ENCODE data around the gene UBR1. TPM values are rescaled to one million over a fixed set of nuclear protein-coding genes. Genes with fewer than 3 reads are reported as not detected.
"Not testable (repeated sequence)": the region's sequence is repeated elsewhere in the genome, so short reads cannot be mapped to it uniquely, and the experiment has no call there.

Gene UBR1
- total RNA-seq, 1 experiment from 2014 or later = 30.8 TPM

DNA sequence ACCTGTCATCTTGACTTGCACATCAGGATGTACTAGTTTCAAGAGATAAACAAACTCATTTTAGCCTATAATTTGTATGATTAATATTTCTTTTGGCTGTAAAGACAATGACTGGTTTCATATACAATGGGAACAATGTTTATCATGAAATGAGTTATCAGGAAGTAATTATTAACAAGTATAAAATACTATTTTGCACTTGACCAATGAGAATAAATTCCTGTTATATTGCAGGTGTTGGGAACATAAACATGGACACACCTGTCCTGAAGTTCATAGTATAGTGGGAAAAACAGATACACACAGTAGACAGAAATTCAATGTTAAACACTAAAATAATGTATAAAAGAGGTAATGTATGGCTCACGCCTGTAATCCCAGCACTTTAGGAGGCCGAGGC, 56.9 kb downstream of the UBR1 start:
- no peak overlapping the region for H3K4me3 ChIP-seq (ENCODE audit: low read depth, low read length, poor library complexity, severe bottlenecking)
- DNase-seq (ENCODE audit: low spot score) = no peak
- intact Hi-C loops (cut with micrococcal nuclease; ENCODE audit: unreplicated experiment) = no loop called here
- H3K4me1 ChIP-seq (ENCODE audit: insufficient read depth, low read length, poor library complexity, severe bottlenecking) = no peaks in the 10 kb centered on the region
- H3K27me3 ChIP-seq (replicated peaks; ENCODE audit: insufficient read depth, low read depth, low read length, poor library complexity) = no peaks in the 10 kb centered on the region
- BruUV-seq (replicated peaks) = no TSS peak
- POLR2A ChIA-PET (ENCODE audit: low non-redundant PET) = no interaction called here
- peaks cover 18% of the 10 kb centered on the region for H3K36me3 ChIP-seq (ENCODE audit: insufficient read depth, low read length, poor library complexity, severe bottlenecking)
- TF ChIP-seq, protein P1, sequence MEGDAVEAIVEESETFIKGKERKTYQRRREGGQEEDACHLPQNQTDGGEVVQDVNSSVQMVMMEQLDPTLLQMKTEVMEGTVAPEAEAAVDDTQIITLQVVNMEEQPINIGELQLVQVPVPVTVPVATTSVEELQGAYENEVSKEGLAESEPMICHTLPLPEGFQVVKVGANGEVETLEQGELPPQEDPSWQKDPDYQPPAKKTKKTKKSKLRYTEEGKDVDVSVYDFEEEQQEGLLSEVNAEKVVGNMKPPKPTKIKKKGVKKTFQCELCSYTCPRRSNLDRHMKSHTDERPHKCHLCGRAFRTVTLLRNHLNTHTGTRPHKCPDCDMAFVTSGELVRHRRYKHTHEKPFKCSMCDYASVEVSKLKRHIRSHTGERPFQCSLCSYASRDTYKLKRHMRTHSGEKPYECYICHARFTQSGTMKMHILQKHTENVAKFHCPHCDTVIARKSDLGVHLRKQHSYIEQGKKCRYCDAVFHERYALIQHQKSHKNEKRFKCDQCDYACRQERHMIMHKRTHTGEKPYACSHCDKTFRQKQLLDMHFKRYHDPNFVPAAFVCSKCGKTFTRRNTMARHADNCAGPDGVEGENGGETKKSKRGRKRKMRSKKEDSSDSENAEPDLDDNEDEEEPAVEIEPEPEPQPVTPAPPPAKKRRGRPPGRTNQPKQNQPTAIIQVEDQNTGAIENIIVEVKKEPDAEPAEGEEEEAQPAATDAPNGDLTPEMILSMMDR (conservative IDR thresholded peaks at IDR 0.05; ENCODE audit: low read depth, low read length) = no peak
- TF ChIP-seq EZH2 (IDR thresholded peaks at IDR 0.05; ENCODE audit: borderline replicate concordance, low read depth, low read length, poor library complexity, severe bottlenecking) = no peak
- no peaks in the 10 kb centered on the region for H3K9me3 ChIP-seq (ENCODE audit: low read depth, low read length, poor library complexity, severe bottlenecking)
- no peak overlapping the region for H3K27ac ChIP-seq (ENCODE audit: low read depth, low read length, poor library complexity, severe bottlenecking)
- CTCF ChIA-PET = no interaction called here

DNA sequence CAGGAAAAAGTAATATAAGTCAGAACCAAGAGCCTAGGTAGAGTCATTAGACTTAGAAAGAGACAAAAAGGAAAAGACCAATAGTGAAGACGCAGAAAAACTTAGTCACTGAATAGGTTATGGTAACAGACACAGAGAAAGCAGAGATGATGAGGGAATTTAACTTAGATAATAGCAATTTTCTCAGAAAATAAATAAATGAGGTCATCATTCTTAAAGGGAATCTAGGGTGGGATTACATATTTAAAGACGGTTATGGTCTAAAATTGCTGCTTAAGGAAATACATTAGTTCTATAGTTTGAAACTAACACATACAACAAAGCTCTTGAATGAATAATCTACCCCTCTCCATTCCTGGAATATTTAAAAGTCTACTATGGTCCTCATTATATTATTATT, 59.4 kb downstream of the UBR1 start:
- TF ChIP-seq, protein P1 (conservative IDR thresholded peaks at IDR 0.05; ENCODE audit: low read depth, low read length) = no peak
- TF ChIP-seq EZH2 (IDR thresholded peaks at IDR 0.05; ENCODE audit: borderline replicate concordance, low read depth, low read length, poor library complexity, severe bottlenecking) = no peak
- DNase-seq (ENCODE audit: low spot score) = no peak
- Histone ChIP-seq H3K4me1 (ENCODE audit: insufficient read depth, low read length, poor library complexity, severe bottlenecking) (no peaks in the 10 kb centered on the region), H3K9me3 (ENCODE audit: low read depth, low read length, poor library complexity, severe bottlenecking) (no peaks in the 10 kb centered on the region), H3K36me3 (ENCODE audit: insufficient read depth, low read length, poor library complexity, severe bottlenecking) (peaks cover 33% of the 10 kb centered on the region), H3K27me3 (replicated peaks; ENCODE audit: insufficient read depth, low read depth, low read length, poor library complexity) (no peaks in the 10 kb centered on the region), H3K27ac (ENCODE audit: low read depth, low read length, poor library complexity, severe bottlenecking) (no peak overlapping the region), H3K4me3 (ENCODE audit: low read depth, low read length, poor library complexity, severe bottlenecking) (no peak overlapping the region)
- ChIA-PET CTCF (no interaction called here), POLR2A (ENCODE audit: low non-redundant PET) (no interaction called here)
- no TSS peak for BruUV-seq (replicated peaks)
- intact Hi-C loops (cut with micrococcal nuclease; ENCODE audit: unreplicated experiment) = no loop called here

DNA sequence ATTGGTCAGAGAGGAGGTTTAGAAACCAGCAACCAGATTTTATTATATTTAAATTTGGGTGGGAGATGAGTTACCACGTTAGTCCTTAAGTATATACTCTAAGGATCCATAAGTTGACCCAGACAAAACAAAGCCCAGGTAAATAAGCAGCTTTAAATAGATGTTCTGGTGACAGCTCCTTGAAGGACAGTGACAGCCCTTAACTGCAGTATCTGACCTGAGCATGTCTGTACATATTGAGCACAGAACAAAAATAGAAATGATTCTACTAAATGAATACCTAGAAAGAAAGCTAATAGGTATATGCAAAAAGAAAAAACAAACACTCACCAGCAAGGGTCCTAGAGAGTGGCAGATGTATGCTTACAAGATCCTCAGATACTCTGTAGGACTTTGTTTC, 63.0 kb downstream of the UBR1 start:
- POLR2A ChIA-PET (ENCODE audit: low non-redundant PET) = no interaction called here
- BruUV-seq (replicated peaks) = no TSS peak
- H3K36me3 ChIP-seq (ENCODE audit: insufficient read depth, low read length, poor library complexity, severe bottlenecking) = peaks cover 36% of the 10 kb centered on the region
- H3K9me3 ChIP-seq (ENCODE audit: low read depth, low read length, poor library complexity, severe bottlenecking) = no peaks in the 10 kb centered on the region
- TF ChIP-seq, protein P1 (conservative IDR thresholded peaks at IDR 0.05; ENCODE audit: low read depth, low read length) = no peak
- no peak for TF ChIP-seq EZH2 (IDR thresholded peaks at IDR 0.05; ENCODE audit: borderline replicate concordance, low read depth, low read length, poor library complexity, severe bottlenecking)
- intact Hi-C loops (cut with micrococcal nuclease; ENCODE audit: unreplicated experiment) = no loop called here
- no peaks in the 10 kb centered on the region for H3K27me3 ChIP-seq (replicated peaks; ENCODE audit: insufficient read depth, low read depth, low read length, poor library complexity)
- H3K4me1 ChIP-seq (ENCODE audit: insufficient read depth, low read length, poor library complexity, severe bottlenecking) = no peaks in the 10 kb centered on the region
- DNase-seq (ENCODE audit: low spot score) = no peak
- no peak overlapping the region for H3K27ac ChIP-seq (ENCODE audit: low read depth, low read length, poor library complexity, severe bottlenecking)
- no peak overlapping the region for H3K4me3 ChIP-seq (ENCODE audit: low read depth, low read length, poor library complexity, severe bottlenecking)
- CTCF ChIA-PET = no interaction called here

DNA sequence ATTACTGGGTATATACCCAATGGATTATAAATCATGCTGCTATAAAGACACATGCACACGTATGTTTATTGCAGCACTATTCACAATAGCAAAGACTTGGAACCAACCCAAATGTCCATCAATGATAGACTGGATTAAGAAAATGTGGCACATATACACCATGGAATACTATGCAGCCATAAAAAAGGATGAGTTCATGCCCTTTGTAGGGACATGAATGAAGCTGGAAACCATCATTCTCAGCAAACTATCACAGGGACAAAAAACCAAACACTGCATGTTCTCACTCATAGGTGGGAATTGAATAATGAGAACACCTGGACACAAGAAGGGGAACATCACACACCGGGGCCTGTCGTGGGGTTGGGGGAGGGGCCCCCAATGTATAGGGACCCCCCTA, 64.8 kb downstream of the UBR1 start:
- CTCF ChIA-PET = not testable (repeated sequence)
- H3K36me3 ChIP-seq (ENCODE audit: insufficient read depth, low read length, poor library complexity, severe bottlenecking) = peaks cover 29% of the 10 kb centered on the region

DNA sequence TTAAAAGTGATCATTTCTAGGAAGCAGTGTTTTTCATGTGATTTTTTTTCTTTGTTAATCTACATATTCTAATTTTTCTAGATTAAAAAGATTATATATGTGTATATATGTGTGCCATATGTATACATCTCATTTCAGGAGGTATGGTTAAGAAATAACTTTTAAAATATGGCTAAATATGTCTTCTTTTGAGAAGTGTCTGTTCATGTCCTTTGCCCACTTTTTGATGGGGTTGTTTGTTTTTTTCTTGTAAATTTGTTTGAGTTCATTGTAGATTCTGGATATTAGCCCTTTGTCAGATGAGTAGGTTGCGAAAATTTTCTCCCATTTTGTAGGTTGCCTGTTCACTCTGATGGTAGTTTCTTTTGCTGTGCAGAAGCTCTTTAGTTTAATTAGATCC, 70.6 kb downstream of the UBR1 start:
- H3K4me3 ChIP-seq (ENCODE audit: low read depth, low read length, poor library complexity, severe bottlenecking); BruUV-seq (replicated peaks); H3K27me3 ChIP-seq (replicated peaks; ENCODE audit: insufficient read depth, low read depth, low read length, poor library complexity); H3K27ac ChIP-seq (ENCODE audit: low read depth, low read length, poor library complexity, severe bottlenecking); H3K4me1 ChIP-seq (ENCODE audit: insufficient read depth, low read length, poor library complexity, severe bottlenecking); H3K36me3 ChIP-seq (ENCODE audit: insufficient read depth, low read length, poor library complexity, severe bottlenecking); CTCF ChIA-PET; H3K9me3 ChIP-seq (ENCODE audit: low read depth, low read length, poor library complexity, severe bottlenecking); intact Hi-C loops (cut with micrococcal nuclease; ENCODE audit: unreplicated experiment); DNase-seq (ENCODE audit: low spot score); POLR2A ChIA-PET (ENCODE audit: low non-redundant PET): not testable (repeated sequence)

More for the DNA sequence above, 64.8 kb downstream of the UBR1 start:
- BruUV-seq (replicated peaks); H3K4me3 ChIP-seq (ENCODE audit: low read depth, low read length, poor library complexity, severe bottlenecking); DNase-seq (ENCODE audit: low spot score); H3K4me1 ChIP-seq (ENCODE audit: insufficient read depth, low read length, poor library complexity, severe bottlenecking); intact Hi-C loops (cut with micrococcal nuclease; ENCODE audit: unreplicated experiment); H3K27me3 ChIP-seq (replicated peaks; ENCODE audit: insufficient read depth, low read depth, low read length, poor library complexity); POLR2A ChIA-PET (ENCODE audit: low non-redundant PET); H3K9me3 ChIP-seq (ENCODE audit: low read depth, low read length, poor library complexity, severe bottlenecking); H3K27ac ChIP-seq (ENCODE audit: low read depth, low read length, poor library complexity, severe bottlenecking): not testable (repeated sequence)

All from A673 (cell line).